ENCODE results near the gene STAT2. TPM values are rescaled to one million over a fixed set of nuclear protein-coding genes. Genes with fewer than 3 reads are reported as not detected.
A peak's percentile ranks its signal among the peaks of the same experiment; 100 is the strongest.

Gene STAT2
- total RNA-seq, 1 experiment from 2014 or later: 50.4 TPM

DNA sequence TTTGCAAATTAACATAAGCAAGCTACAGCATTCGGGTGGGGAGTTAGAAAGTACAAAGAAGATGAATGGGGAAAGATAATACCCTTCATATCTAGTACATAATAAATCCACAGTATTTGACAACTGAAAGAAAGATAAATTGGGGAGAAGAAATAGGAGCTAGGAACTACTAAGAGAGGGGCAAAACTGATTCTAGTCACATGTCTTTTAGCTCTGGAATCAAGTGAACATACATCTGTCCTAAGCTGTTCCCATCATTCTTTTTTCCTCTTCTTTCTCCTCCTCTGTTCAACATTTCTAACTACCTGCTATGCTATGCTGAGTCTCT lies 18.0 kb upstream of the STAT2 start:
- BruUV-seq (replicated peaks): no TSS peak
- POLR2A ChIA-PET: no interaction called here
- CTCF ChIA-PET: no interaction called here
- no peaks in the 10 kb centered on the region for H3K4me1 ChIP-seq (ENCODE audit: control insufficient read depth, insufficient read depth, low read length)
- intact Hi-C loops (cut with micrococcal nuclease; ENCODE audit: unreplicated experiment) (no loop called here), in situ Hi-C loops (cut with HindIII; ENCODE audit: low pct_unique_long_range_greater_than_20kb, low sequenced_read_pairs) (no loop called here)
- no peak for DNase-seq (ENCODE audit: low read depth, low spot score)
- no peaks in the 10 kb centered on the region for H3K9me3 ChIP-seq (ENCODE audit: control insufficient read depth, insufficient read depth, low read depth, low read length)
- H3K27me3 ChIP-seq (ENCODE audit: control insufficient read depth, insufficient read depth, low read length): no peaks in the 10 kb centered on the region
- TF ChIP-seq, protein P1, sequence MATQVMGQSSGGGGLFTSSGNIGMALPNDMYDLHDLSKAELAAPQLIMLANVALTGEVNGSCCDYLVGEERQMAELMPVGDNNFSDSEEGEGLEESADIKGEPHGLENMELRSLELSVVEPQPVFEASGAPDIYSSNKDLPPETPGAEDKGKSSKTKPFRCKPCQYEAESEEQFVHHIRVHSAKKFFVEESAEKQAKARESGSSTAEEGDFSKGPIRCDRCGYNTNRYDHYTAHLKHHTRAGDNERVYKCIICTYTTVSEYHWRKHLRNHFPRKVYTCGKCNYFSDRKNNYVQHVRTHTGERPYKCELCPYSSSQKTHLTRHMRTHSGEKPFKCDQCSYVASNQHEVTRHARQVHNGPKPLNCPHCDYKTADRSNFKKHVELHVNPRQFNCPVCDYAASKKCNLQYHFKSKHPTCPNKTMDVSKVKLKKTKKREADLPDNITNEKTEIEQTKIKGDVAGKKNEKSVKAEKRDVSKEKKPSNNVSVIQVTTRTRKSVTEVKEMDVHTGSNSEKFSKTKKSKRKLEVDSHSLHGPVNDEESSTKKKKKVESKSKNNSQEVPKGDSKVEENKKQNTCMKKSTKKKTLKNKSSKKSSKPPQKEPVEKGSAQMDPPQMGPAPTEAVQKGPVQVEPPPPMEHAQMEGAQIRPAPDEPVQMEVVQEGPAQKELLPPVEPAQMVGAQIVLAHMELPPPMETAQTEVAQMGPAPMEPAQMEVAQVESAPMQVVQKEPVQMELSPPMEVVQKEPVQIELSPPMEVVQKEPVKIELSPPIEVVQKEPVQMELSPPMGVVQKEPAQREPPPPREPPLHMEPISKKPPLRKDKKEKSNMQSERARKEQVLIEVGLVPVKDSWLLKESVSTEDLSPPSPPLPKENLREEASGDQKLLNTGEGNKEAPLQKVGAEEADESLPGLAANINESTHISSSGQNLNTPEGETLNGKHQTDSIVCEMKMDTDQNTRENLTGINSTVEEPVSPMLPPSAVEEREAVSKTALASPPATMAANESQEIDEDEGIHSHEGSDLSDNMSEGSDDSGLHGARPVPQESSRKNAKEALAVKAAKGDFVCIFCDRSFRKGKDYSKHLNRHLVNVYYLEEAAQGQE (IDR thresholded peaks at IDR 0.05; ENCODE audit: insufficient read depth in 1 of 2, low read depth in 2 of 2, low read length in 1 of 2): no peak
- TF ChIP-seq SIN3A (IDR thresholded peaks at IDR 0.05; ENCODE audit: borderline replicate concordance, insufficient read depth, low read depth, low read length): no peak
- no peak for TF ChIP-seq TCF7L2 (IDR thresholded peaks at IDR 0.05; ENCODE audit: low read depth, low read length)
- no peak for TF ChIP-seq POLR2AphosphoS5 (IDR thresholded peaks at IDR 0.05; ENCODE audit: low read depth, low read length)
- TF ChIP-seq, protein P2, sequence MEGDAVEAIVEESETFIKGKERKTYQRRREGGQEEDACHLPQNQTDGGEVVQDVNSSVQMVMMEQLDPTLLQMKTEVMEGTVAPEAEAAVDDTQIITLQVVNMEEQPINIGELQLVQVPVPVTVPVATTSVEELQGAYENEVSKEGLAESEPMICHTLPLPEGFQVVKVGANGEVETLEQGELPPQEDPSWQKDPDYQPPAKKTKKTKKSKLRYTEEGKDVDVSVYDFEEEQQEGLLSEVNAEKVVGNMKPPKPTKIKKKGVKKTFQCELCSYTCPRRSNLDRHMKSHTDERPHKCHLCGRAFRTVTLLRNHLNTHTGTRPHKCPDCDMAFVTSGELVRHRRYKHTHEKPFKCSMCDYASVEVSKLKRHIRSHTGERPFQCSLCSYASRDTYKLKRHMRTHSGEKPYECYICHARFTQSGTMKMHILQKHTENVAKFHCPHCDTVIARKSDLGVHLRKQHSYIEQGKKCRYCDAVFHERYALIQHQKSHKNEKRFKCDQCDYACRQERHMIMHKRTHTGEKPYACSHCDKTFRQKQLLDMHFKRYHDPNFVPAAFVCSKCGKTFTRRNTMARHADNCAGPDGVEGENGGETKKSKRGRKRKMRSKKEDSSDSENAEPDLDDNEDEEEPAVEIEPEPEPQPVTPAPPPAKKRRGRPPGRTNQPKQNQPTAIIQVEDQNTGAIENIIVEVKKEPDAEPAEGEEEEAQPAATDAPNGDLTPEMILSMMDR (IDR thresholded peaks at IDR 0.05): no peak
- H3K36me3 ChIP-seq (ENCODE audit: control insufficient read depth, insufficient read depth, low read length): no peaks in the 10 kb centered on the region
- H3K4me3 ChIP-seq (ENCODE audit: low read depth in 2 of 2, low read length in 2 of 2): no peak overlapping the region
- no peak for ATAC-seq
- H3K27ac ChIP-seq (ENCODE audit: low read length): no peak overlapping the region

DNA sequence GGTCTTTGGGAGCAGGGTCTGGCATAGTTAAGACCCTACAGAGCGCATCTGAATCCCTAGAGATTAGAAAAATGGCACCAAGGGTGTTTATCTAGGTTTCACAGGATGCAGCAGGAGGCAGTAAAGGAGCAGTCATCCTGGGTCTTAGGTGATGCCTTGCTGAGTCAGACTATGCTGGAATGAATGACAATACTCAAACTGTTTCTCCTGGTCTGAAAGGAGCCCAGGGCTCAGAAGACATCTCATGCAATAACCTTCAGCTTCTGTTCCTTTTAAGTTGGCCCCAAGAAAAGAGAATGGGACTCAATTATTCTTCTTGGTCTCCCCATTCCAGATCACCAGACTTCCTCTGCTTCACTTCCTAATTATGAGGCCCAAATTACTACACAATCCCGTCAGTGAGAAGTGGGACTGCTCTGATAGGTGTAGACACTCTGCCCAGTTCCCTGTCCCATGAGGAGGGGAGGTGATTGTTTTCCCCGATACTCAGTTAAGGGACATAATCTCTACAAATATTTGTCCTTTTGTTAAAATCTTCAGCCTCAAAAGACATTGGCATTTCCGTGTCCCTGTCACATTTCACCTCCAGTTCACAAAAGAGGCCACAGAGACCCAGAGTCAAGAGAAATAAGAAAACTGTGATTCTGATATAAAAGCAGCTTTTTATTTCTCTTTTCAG lies 17.5 kb upstream of the STAT2 start:
- ATAC-seq: peak; percentile 90
- BruUV-seq (replicated peaks): no TSS peak

More for the DNA sequence above, 17.5 kb upstream of the STAT2 start:
- in situ Hi-C loops (cut with HindIII; ENCODE audit: low pct_unique_long_range_greater_than_20kb, low sequenced_read_pairs): no loop called here
- POLR2A ChIA-PET: no interaction called here
- Histone ChIP-seq H3K4me1 (ENCODE audit: control insufficient read depth, insufficient read depth, low read length) (no peaks in the 10 kb centered on the region), H3K9me3 (ENCODE audit: control insufficient read depth, insufficient read depth, low read depth, low read length) (no peaks in the 10 kb centered on the region), H3K36me3 (ENCODE audit: control insufficient read depth, insufficient read depth, low read length) (no peaks in the 10 kb centered on the region), H3K27ac (ENCODE audit: low read length) (no peak overlapping the region), H3K4me3 (ENCODE audit: low read depth in 2 of 2, low read length in 2 of 2) (no peak overlapping the region), H3K27me3 (ENCODE audit: control insufficient read depth, insufficient read depth, low read length) (no peaks in the 10 kb centered on the region)
- intact Hi-C loops (cut with micrococcal nuclease; ENCODE audit: unreplicated experiment): no loop called here
- DNase-seq (ENCODE audit: low read depth, low spot score): no peak
- CTCF ChIA-PET: no interaction called here
- TF ChIP-seq TCF7L2 (IDR thresholded peaks at IDR 0.05; ENCODE audit: low read depth, low read length) (no peak), SIN3A (IDR thresholded peaks at IDR 0.05; ENCODE audit: borderline replicate concordance, insufficient read depth, low read depth, low read length) (no peak)
- TF ChIP-seq, protein P1 (IDR thresholded peaks at IDR 0.05; ENCODE audit: insufficient read depth in 1 of 2, low read depth in 2 of 2, low read length in 1 of 2): no peak
